Omental fat pad (tissue), 4 donors: Measurements from ENCODE around the gene CISD2. TPM values are rescaled to one million over a fixed set of nuclear protein-coding genes. Genes with fewer than 3 reads are reported as not detected.

Experiments used
- ATAC-seq: fragments of 150-250 bp; one replicate; pipeline ENCODE4 v1.9.1; 2016; ENCODE audit warnings: mild to moderate bottlenecking, moderate library complexity; ENCODE audit not compliant: low FRiP score
- DNase-seq: peaks from one replicate; pipeline ENCODE4 v3.0.0-alpha.2; 2019; ENCODE audit warnings: low spot score
- total RNA-seq, 4 donors: library from RNA; depleted of rRNA; stranded (reverse); fragments of >200 nt; gene quantifications; one replicate each; pipeline ENCODE4 v1.1.0, GENCODE V29; 2016
- TF ChIP-seq, protein P1 (sequence below), 3 donors: fragments of 450-650 bp; IDR thresholded peaks; one replicate each; pipeline ENCODE4 v1.5.1; 2016 to 2017; ENCODE audit warnings: antibody characterized with exemption in 3 of 3, mild to moderate bottlenecking in 3 of 3, moderate library complexity in 2 of 3

Gene CISD2
- total RNA-seq, 4 donors from 2014 or later, result 7.4 to 18.9 (median 14.1) TPM

- no peak for DNase-seq
- TF ChIP-seq, protein P1, sequence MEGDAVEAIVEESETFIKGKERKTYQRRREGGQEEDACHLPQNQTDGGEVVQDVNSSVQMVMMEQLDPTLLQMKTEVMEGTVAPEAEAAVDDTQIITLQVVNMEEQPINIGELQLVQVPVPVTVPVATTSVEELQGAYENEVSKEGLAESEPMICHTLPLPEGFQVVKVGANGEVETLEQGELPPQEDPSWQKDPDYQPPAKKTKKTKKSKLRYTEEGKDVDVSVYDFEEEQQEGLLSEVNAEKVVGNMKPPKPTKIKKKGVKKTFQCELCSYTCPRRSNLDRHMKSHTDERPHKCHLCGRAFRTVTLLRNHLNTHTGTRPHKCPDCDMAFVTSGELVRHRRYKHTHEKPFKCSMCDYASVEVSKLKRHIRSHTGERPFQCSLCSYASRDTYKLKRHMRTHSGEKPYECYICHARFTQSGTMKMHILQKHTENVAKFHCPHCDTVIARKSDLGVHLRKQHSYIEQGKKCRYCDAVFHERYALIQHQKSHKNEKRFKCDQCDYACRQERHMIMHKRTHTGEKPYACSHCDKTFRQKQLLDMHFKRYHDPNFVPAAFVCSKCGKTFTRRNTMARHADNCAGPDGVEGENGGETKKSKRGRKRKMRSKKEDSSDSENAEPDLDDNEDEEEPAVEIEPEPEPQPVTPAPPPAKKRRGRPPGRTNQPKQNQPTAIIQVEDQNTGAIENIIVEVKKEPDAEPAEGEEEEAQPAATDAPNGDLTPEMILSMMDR (IDR thresholded peaks at IDR 0.05), result no peak
- ATAC-seq, result no peak
Measured at GRCh38 chr4:102832667-102833066, 36.1 kb upstream of the CISD2 start.

DNA sequence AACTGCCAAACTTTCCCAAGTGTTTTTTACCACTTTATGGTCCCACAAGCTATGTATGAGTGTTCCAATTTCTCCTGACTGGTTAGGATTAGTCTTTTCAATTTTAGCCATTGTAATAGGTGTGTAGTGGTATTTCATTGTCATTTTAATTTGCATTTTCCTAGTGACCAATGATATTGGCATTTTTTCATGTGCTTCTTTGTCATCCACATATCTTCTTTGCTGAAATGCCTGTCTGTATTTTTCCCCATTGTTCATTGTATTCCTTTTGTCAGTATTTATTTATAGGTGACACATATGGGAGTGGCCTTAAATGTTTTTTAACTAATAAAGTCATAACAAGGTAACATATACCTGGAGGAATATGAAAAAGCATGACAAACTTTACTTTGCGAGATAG lies 32.2 kb upstream of the CISD2 start:
- TF ChIP-seq, protein P1 (IDR thresholded peaks at IDR 0.05), result no peak
- ATAC-seq (no peak), DNase-seq (no peak)

- DNase-seq, result no peak
- TF ChIP-seq, protein P1 (IDR thresholded peaks at IDR 0.05), result no peak
- no peak for ATAC-seq
Measured at GRCh38 chr4:102842367-102842766, 26.4 kb upstream of the CISD2 start.

DNA sequence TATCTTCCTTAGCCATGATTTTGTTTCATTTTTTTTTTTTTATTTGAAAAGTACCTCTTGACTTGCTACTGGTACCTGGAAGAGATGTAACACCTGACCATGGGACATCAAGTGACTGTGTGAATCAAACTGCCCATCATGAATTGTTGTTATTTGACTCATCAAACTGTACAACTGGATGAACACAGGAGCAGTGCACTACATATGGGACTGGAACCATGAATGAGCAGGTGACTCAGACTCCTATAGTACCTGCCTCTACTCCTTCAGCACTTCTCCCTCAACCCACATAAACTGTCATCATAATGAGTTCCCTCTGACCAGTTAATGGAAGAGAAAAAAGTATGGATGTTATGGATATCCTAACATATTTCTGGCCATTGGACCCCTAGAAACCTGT lies 25.5 kb upstream of the CISD2 start:
- DNase-seq (no peak), ATAC-seq (no peak)
- TF ChIP-seq, protein P1 (IDR thresholded peaks at IDR 0.05), result no peak

DNA sequence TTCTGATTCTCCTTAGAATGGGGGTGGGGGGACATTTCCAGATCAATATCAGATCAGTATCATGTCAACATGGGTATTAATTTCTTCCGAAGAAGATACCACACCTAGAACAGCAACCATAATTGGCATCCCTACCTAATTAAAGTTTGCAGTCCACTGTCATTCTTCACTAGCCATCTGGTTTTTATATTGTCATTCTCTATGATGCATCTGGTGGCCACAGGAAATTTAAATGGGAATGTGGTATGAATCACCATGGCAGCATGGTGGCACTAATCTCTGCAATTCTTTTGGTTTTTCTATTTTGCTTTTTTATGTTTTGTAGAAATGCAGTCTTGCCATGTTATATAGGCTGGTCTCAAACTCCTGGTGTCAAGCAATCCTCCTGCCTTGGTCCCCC lies 24.9 kb upstream of the CISD2 start:
- DNase-seq (no peak), ATAC-seq (no peak)
- TF ChIP-seq, protein P1 (IDR thresholded peaks at IDR 0.05), result no peak

DNA sequence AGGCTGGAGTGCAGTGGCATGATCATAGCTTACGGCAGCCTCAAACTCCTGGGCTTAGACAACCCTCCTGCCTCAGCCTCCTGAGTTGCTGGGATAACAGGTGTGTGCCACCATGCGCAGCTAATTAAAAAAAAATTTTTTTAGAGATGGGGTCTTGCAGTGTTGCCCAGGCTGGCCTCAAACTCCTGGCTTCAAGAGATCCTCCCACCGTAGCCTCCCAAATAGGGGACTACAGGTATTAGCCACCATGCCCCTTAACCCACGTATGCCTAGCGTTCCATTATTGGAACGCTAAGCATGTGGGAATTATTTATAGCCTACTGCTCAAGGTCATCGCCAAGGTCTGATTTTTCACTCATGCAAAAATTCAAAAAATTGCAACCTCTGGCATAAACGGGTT lies 21.1 kb upstream of the CISD2 start:
- TF ChIP-seq, protein P1 (IDR thresholded peaks at IDR 0.05), result no peak
- no peak for ATAC-seq
- DNase-seq, result no peak

DNA sequence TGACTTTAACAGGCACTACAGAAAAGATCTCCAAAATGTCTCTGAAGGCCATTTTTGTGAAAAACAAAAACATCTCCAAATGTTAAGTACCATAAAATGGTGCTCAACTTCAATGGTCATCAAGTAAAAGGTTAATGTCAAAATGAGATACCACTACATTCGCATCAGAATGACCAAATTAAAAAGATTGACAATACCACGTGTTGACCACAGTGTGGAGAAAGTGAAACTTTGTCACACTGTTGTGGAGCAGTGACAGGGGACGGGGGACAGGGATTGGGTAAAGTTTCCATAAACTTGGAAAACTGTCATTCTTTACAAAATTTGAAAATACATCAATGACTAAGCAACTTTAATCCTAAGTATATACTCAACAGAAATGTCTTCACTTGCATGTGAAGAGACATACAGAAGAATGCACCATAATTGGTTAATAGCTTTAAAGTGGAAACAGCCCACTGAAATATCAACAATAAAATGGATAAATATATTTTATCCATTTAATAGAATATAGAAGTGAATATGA lies 19.1 kb upstream of the CISD2 start:
- TF ChIP-seq, protein P1 (IDR thresholded peaks at IDR 0.05), result no peak
- no peak for DNase-seq
- no peak for ATAC-seq
